Natural killer cell (primary cell): ENCODE results near the gene GSS. TPM values are rescaled to one million over a fixed set of nuclear protein-coding genes. Genes with fewer than 3 reads are reported as not detected.

Experiments
- ATAC-seq, 3 donors: fragments of 150-1000 bp in 2 of 3; fragments of 200-7000 bp in 1 of 3; cut with Tn5 transposase; 1 replicate in 1 of 3; 2 replicates in 2 of 3; pipeline ENCODE4 v1.10.0; 2021; ENCODE audit warnings: mild to moderate bottlenecking in 2 of 3, moderate library complexity in 2 of 3
- DNase-seq, 2 donors: peaks; one replicate each; pipeline versions ENCODE4 v3.0.0 to v3.0.0-alpha.2; 2013 to 2021; ENCODE audit warnings: mixed read lengths in 1 of 2
- H3K27ac ChIP-seq: one replicate; pipeline ENCODE4 v1.5.1; 2013; ENCODE audit warnings: mild to moderate bottlenecking, low read length
- H3K27me3 ChIP-seq: one replicate; pipeline ENCODE4 v1.6.1; 2013; ENCODE audit warnings: low read length; ENCODE audit not compliant: control insufficient read depth, insufficient read depth
- H3K36me3 ChIP-seq: one replicate; pipeline ENCODE4 v1.6.1; 2013; ENCODE audit warnings: low read length; ENCODE audit not compliant: control insufficient read depth, insufficient read depth
- H3K4me1 ChIP-seq: one replicate; pipeline ENCODE4 v1.6.1; 2013; ENCODE audit warnings: low read length; ENCODE audit not compliant: control insufficient read depth, insufficient read depth
- H3K4me3 ChIP-seq: one replicate; pipeline ENCODE4 v1.5.1; 2013; ENCODE audit warnings: low read length
- H3K9me3 ChIP-seq: one replicate; pipeline ENCODE4 v1.6.1; 2013; ENCODE audit warnings: low read length; ENCODE audit not compliant: control insufficient read depth, insufficient read depth
- H3K27ac Mint-ChIP-seq, 2 donors: one replicate each; pipeline ENCODE4 v1.8.0; 2022; ENCODE audit warnings: mild to moderate bottlenecking in 2 of 2, mixed read lengths in 2 of 2, moderate library complexity in 1 of 2
- H3K27me3 Mint-ChIP-seq, 2 donors: one replicate each; pipeline ENCODE4 v1.8.0; 2022; ENCODE audit warnings: low read depth in 2 of 2, mixed read lengths in 2 of 2
- H3K36me3 Mint-ChIP-seq: one replicate; pipeline ENCODE4 v1.8.0; 2022; ENCODE audit warnings: mixed read lengths
- H3K4me1 Mint-ChIP-seq, 2 donors: one replicate each; pipeline ENCODE4 v1.8.0; 2022; ENCODE audit warnings: mixed read lengths in 2 of 2
- H3K4me3 Mint-ChIP-seq: one replicate; pipeline ENCODE4 v1.8.0; 2022; ENCODE audit warnings: mild to moderate bottlenecking, moderate library complexity, mixed read lengths
- H3K9me3 Mint-ChIP-seq, 2 donors: one replicate each; pipeline ENCODE4 v1.8.0; 2022; ENCODE audit warnings: mixed read lengths in 2 of 2
- CTCF ChIP-seq: fragments of 200-600 bp; IDR thresholded peaks from one replicate; pipeline ENCODE4 v1.8.0; 2022; ENCODE audit warnings: antibody characterized with exemption
- WGBS: methylation state at CpG from one replicate; pipeline ENCODE4 v1.1.7; 2013; ENCODE audit warnings: missing lambda C conversion rate; ENCODE audit not compliant: insufficient coverage; 5-methylcytosine and 5-hydroxymethylcytosine counted together
- intact Hi-C: fragments of 100-400 bp; cut with micrococcal nuclease; formaldehyde crosslinking; loops from one replicate; pipeline ENCODE4 v1.14.2; 2022
- total RNA-seq, 4 donors: library from RNA; stranded (reverse); fragments of 120-200 nt in 1 of 4; gene quantifications; one replicate each; pipeline versions ENCODE4 v1.2.3 to v1.2.4, GENCODE V29; 2013 to 2022

GSS gene
- total RNA-seq, 3 donors from 2014 or later (not counting 1 experiment from before 2014, with no cell fraction given) = 27.4 to 35.4 (median 30.3) TPM

DNA sequence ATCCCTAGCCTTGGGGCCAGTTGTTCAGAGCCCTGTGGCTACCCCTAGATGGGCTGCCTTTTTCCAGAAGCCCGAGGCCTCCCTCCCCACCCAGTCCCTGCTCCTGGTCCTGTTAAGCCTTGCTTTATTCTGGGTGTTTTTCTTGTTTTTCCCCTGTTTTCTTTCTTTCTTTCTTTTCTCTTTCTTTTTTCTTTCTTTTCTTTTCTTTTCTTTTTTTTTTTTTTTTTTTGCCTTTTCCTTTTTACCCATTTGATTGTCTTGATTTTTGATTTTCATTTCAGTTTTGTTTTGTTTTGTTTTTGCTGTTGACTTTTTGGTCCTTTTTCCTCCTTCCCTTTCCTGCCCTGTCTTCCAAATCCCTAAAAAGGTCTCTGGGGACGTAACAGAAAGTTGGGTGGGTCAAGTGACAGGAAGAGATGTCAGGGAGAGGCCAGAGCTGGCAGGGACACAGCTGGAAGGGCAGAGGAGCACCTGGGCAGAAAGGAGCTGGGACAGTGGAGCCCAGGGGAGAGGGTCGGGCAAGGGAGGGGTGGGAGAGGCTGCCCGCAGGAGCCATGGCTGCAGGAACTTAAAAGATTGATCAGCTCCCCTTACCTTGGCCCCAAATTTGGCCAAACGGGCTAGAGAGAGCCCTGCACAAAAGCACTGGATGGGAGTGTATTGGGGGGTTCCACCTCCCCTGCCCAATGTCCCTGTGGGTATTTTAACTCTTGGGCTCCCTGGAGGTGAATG lies 27.6 kb upstream of the GSS start:
- DNase-seq (no peak), ATAC-seq (no peak)
- Mint-ChIP-seq H3K4me3 (no peak overlapping the region), H3K4me1 (peaks cover 0 to 4% of the 10 kb centered on the region in 2 donors), H3K36me3 (no peaks in the 10 kb centered on the region), H3K27ac (no peak overlapping the region), H3K9me3 (no peaks in the 10 kb centered on the region), H3K27me3 (peaks cover 10 to 18% of the 10 kb centered on the region in 2 donors)
- Histone ChIP-seq H3K27ac (no peak overlapping the region), H3K4me3 (no peak overlapping the region), H3K36me3 (no peaks in the 10 kb centered on the region), H3K4me1 (no peaks in the 10 kb centered on the region), H3K9me3 (no peaks in the 10 kb centered on the region), H3K27me3 (no peaks in the 10 kb centered on the region)
- WGBS = 55% methylated on average over 5 of the region's 5 CpGs
- no peak for TF ChIP-seq CTCF
- intact Hi-C loops = no loop called here

DNA sequence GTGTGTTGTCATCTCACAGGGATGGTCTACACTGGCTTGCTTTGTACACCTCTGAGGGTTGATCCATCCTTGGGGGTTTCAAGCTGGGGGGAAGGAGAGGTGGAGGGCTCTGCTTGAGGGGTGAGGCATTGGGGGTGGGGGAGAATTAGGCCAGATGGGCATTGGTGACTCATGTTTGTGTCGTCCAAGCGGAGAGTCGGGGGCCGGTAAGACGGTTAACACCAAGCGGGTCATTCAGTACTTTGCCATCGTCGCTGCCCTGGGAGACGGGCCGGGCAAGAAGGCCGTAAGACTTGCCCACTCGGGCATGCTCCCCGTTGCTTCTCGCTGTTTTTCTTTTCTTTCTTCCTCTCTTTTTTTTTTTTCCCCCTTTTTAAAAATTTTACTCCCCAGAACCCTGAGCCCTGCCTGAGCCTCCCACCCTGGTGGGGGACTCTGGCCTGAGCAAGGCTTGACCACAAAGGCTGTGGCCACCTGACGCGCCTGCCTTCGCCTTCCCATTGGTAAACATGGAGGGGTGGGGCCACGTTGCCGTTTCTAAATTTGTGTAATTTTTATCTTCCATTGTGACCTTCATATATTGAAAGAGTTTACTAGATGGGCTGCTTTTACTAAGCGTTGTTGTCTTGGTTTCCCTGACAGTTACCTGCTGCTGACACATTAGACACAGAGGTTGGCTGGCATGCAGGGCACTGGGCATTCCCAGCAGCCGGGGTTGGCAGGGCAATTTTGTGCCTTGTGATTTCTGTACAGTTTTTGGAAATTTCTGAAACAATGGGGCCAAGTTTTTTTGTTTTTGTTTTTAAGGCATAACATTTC lies 26.9 kb upstream of the GSS start:
- no peaks in the 10 kb centered on the region for H3K9me3 ChIP-seq
- H3K4me3 ChIP-seq = no peak overlapping the region
- no peak overlapping the region for H3K27ac Mint-ChIP-seq
- intact Hi-C loops = no loop called here
- H3K4me1 ChIP-seq = no peaks in the 10 kb centered on the region
- no peak overlapping the region for H3K27ac ChIP-seq
- no peaks in the 10 kb centered on the region for H3K9me3 Mint-ChIP-seq
- 93% methylated on average over 21 of the region's 21 CpGs for WGBS
- H3K4me3 Mint-ChIP-seq = no peak overlapping the region
- DNase-seq (no peak), ATAC-seq (no peak)
- H3K36me3 ChIP-seq = no peaks in the 10 kb centered on the region
- TF ChIP-seq CTCF = no peak
- peaks cover 0 to 4% of the 10 kb centered on the region in 2 donors for H3K4me1 Mint-ChIP-seq
- H3K27me3 ChIP-seq = no peaks in the 10 kb centered on the region
- peaks cover 10 to 18% of the 10 kb centered on the region in 2 donors for H3K27me3 Mint-ChIP-seq
- H3K36me3 Mint-ChIP-seq = no peaks in the 10 kb centered on the region

DNA sequence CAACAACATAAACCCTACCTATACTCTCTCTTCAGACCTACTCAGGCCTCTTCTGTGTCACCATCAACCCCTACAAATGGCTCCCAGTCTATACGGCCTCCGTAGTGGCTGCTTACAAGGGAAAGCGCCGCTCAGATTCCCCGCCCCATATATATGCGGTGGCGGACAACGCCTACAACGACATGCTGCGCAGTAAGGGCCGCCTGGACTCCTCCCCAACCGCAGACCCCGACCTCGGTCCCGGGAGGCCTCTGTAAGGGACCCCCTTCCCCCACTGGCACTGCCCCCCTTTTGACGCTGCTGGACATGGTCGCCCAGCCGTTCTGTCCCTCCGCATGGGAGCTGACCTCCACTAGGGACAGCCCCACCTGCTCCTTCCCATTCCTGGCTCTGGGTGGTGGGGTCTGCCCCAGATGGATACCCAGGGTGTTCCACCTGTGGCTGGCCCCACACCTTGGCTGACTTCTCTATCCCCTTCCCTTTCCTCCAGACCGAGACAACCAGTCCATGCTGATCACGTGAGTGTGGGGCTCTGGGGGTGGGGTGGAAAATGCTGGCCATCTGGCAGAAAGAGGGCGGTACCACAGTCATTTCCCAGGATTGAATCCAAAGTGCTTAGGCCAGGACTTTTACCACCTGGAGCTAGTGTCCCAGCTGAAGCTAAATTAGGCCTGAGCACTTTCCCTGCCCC lies 25.1 kb upstream of the GSS start:
- no peaks in the 10 kb centered on the region for H3K4me1 ChIP-seq
- no peak overlapping the region for H3K27ac Mint-ChIP-seq

More for the DNA sequence above, 25.1 kb upstream of the GSS start:
- no peaks in the 10 kb centered on the region for H3K27me3 ChIP-seq
- no peak overlapping the region for H3K4me3 Mint-ChIP-seq
- H3K27ac ChIP-seq = no peak overlapping the region
- H3K27me3 Mint-ChIP-seq = peaks cover 13 to 18% of the 10 kb centered on the region in 2 donors
- H3K4me3 ChIP-seq = no peak overlapping the region
- H3K4me1 Mint-ChIP-seq = peaks cover 0 to 4% of the 10 kb centered on the region in 2 donors
- no peak for TF ChIP-seq CTCF
- WGBS = 95% methylated on average over 21 of the region's 22 CpGs
- ATAC-seq = no peak
- intact Hi-C loops = no loop called here
- no peaks in the 10 kb centered on the region for H3K36me3 ChIP-seq
- no peaks in the 10 kb centered on the region for H3K9me3 ChIP-seq
- no peaks in the 10 kb centered on the region for H3K9me3 Mint-ChIP-seq
- no peak for DNase-seq
- no peaks in the 10 kb centered on the region for H3K36me3 Mint-ChIP-seq
